GM23338 (cell line): ENCODE results near the gene SNRNP25. TPM values are rescaled to one million over a fixed set of nuclear protein-coding genes. Genes with fewer than 3 reads are reported as not detected.

Experiments used
- ATAC-seq: fragments of 200-7000 bp; cut with Tn5 transposase; 3 replicates; pipeline ENCODE4 v1.9.1; 2020
- DNase-seq: peaks from one replicate; pipeline ENCODE4 v3.0.0-alpha.2; 2015; ENCODE audit warnings: low spot score
- H2AFZ ChIP-seq: fragments of 200-600 bp; sonication (generic); 2 replicates; pipeline ENCODE4 v1.8.0; 2016; ENCODE audit warnings: antibody characterized with exemption, mild to moderate bottlenecking, moderate library complexity
- H3F3A ChIP-seq: fragments of 200-600 bp; sonication (generic); replicated peaks from 2 replicates; pipeline ENCODE4 v1.8.0; 2017; ENCODE audit warnings: antibody characterized with exemption, mixed run types, low read depth
- H3K27ac ChIP-seq: fragments of 200-600 bp; sonication (generic); 2 replicates; pipeline ENCODE4 v1.6.1; 2016; ENCODE audit warnings: low read depth
- H3K27me3 ChIP-seq: fragments of 200-600 bp; sonication (generic); 2 replicates; pipeline ENCODE4 v1.8.0; 2016; ENCODE audit warnings: mild to moderate bottlenecking, mixed run types, moderate library complexity; ENCODE audit not compliant: insufficient read depth
- H3K36me3 ChIP-seq: fragments of 200-600 bp; sonication (generic); 2 replicates; pipeline ENCODE4 v1.8.0; 2016; ENCODE audit warnings: mild to moderate bottlenecking; ENCODE audit not compliant: insufficient read depth
- H3K4me1 ChIP-seq: fragments of 200-600 bp; sonication (generic); 2 replicates; pipeline ENCODE4 v1.8.0; 2016; ENCODE audit warnings: mild to moderate bottlenecking, moderate library complexity; ENCODE audit not compliant: insufficient read depth
- H3K4me2 ChIP-seq: fragments of 200-600 bp; sonication (generic); 2 replicates; pipeline ENCODE4 v1.7.1; 2017; ENCODE audit warnings: mixed run types
- H3K4me3 ChIP-seq: fragments of 200-600 bp; sonication (generic); 2 replicates; pipeline ENCODE4 v1.6.1; 2016; ENCODE audit warnings: mixed run types
- H3K79me2 ChIP-seq: fragments of 200-600 bp; sonication (generic); replicated peaks from 2 replicates; pipeline ENCODE4 v1.8.0; 2017; ENCODE audit warnings: mild to moderate bottlenecking; ENCODE audit not compliant: insufficient read depth
- H3K9me2 ChIP-seq: fragments of 200-600 bp; sonication (generic); 2 replicates; pipeline ENCODE4 v1.8.0; 2017; ENCODE audit not compliant: insufficient read depth
- H4K20me1 ChIP-seq: fragments of 200-600 bp; sonication (generic); replicated peaks from 2 replicates; pipeline ENCODE4 v1.8.0; 2017; ENCODE audit warnings: mild to moderate bottlenecking; ENCODE audit not compliant: insufficient read depth
- H3K27ac Mint-ChIP-seq: 2 replicates; pipeline ENCODE4 v1.8.0; 2020; ENCODE audit warnings: inconsistent platforms, mild to moderate bottlenecking, moderate library complexity, mixed read lengths
- H3K27me3 Mint-ChIP-seq: 3 replicates; pipeline ENCODE4 v1.8.0; 2022; ENCODE audit warnings: low read depth, mild to moderate bottlenecking, moderate library complexity, mixed read lengths, inconsistent platforms; ENCODE audit not compliant: insufficient read depth, poor library complexity
- H3K36me3 Mint-ChIP-seq: 3 replicates; pipeline ENCODE4 v1.8.0; 2021; ENCODE audit warnings: low read depth, mild to moderate bottlenecking, inconsistent platforms, moderate library complexity, mixed read lengths
- H3K4me1 Mint-ChIP-seq: 3 replicates; pipeline ENCODE4 v1.8.0; 2020; ENCODE audit warnings: mild to moderate bottlenecking, inconsistent platforms, mixed read lengths
- H3K4me3 Mint-ChIP-seq: 3 replicates; pipeline ENCODE4 v1.8.0; 2021; ENCODE audit warnings: moderate library complexity, mild to moderate bottlenecking, inconsistent platforms, mixed read lengths
- H3K9me3 Mint-ChIP-seq: 3 replicates; pipeline ENCODE4 v1.8.0; 2020; ENCODE audit warnings: moderate library complexity, mild to moderate bottlenecking, inconsistent platforms, mixed read lengths
- CREB1 ChIP-seq: fragments of 250-450 bp; sonication (Bioruptor Pico); IDR thresholded peaks from 2 replicates; pipeline ENCODE4 v1.5.0; 2020; ENCODE audit warnings: low read depth, mild to moderate bottlenecking, moderate library complexity
- EZH2 ChIP-seq: fragments of 200-600 bp; sonication (generic); IDR thresholded peaks from one replicate; pipeline ENCODE4 v1.8.0; 2017; ENCODE audit warnings: antibody characterized with exemption, mild to moderate bottlenecking, low read depth; ENCODE audit not compliant: unreplicated experiment
- EZH2phosphoT487 ChIP-seq: fragments of 200-600 bp; sonication (generic); IDR thresholded peaks from one replicate; pipeline ENCODE4 v1.8.1; 2018; ENCODE audit warnings: antibody characterized with exemption; ENCODE audit not compliant: unreplicated experiment
- JUNB ChIP-seq: IDR thresholded peaks from one replicate; pipeline ENCODE4 v1.6.1; 2016; ENCODE audit warnings: antibody characterized with exemption; ENCODE audit not compliant: unreplicated experiment
- POLR2AphosphoS5 ChIP-seq: IDR thresholded peaks from 2 replicates; pipeline ENCODE4 v1.6.1; 2016; ENCODE audit warnings: antibody characterized with exemption, low read depth
- STAT1 ChIP-seq: IDR thresholded peaks from one replicate; pipeline ENCODE4 v1.6.1; 2016; ENCODE audit warnings: antibody characterized with exemption; ENCODE audit not compliant: unreplicated experiment
- ZNF114 ChIP-seq: fragments of 250-450 bp; sonication (Bioruptor Pico); IDR thresholded peaks from 2 replicates; pipeline ENCODE4 v1.5.0; 2020; ENCODE audit warnings: mild to moderate bottlenecking, moderate library complexity
- ZNF331 ChIP-seq: fragments of 250-450 bp; sonication (Bioruptor Pico); IDR thresholded peaks from 2 replicates; pipeline ENCODE4 v1.5.0; 2020; ENCODE audit warnings: low read depth, mild to moderate bottlenecking, moderate library complexity
- long read RNA-seq: library from polyadenylated mRNA; unstranded; transcript quantifications from one replicate; pipeline ENCODE4 v2.0.0, GENCODE V29; 2020; ENCODE audit not compliant: unreplicated experiment
- polyA plus RNA-seq: library from polyadenylated mRNA; unstranded; fragments of >200 nt; fragmentation: Nextera tagmentation; extraction: Ambion mirVana; gene quantifications from 2 replicates; pipeline ENCODE4 v1.2.1, GENCODE V29; 2016
- total RNA-seq: library from RNA; depleted of rRNA; stranded (reverse); fragments of >200 nt; shearing (Covaris generic); gene quantifications from 2 replicates; pipeline ENCODE4 v1.2.3, GENCODE V29; 2014; rRNA removed
- TF ChIP-seq, protein P1 (sequence below), 2 experiments: fragments of 200-600 bp in 1 of 2; sonication (generic) in 1 of 2; conservative IDR thresholded peaks; 2 replicates each; pipeline versions ENCODE4 v1.5.1 to v1.6.1; 2016 to 2017; ENCODE audit warnings: antibody characterized with exemption in 2 of 2, low read depth in 2 of 2, mild to moderate bottlenecking in 2 of 2, moderate library complexity in 1 of 2
- TF ChIP-seq, protein P2 (sequence below): IDR thresholded peaks from 2 replicates; pipeline ENCODE4 v1.6.1; 2016; ENCODE audit warnings: antibody characterized with exemption
- TF ChIP-seq, protein P3 (sequence below): IDR thresholded peaks from one replicate; pipeline ENCODE4 v1.6.1; 2018; ENCODE audit warnings: antibody characterized with exemption; ENCODE audit not compliant: unreplicated experiment

SNRNP25 gene
- 31.2 and 34.4 TPM in 2 replicates for total RNA-seq
- 79.5 and 81.6 TPM in 2 replicates for polyA plus RNA-seq
- long read RNA-seq, transcript SNRNP25-201 (5 exons, 1,905 nt): major isoform, 67 of 73 reads
- long read RNA-seq, partial matches to known transcripts: 0 of 73 reads
- long read RNA-seq, other reads (novel, unspliced or antisense): 2 of 73 reads

DNA sequence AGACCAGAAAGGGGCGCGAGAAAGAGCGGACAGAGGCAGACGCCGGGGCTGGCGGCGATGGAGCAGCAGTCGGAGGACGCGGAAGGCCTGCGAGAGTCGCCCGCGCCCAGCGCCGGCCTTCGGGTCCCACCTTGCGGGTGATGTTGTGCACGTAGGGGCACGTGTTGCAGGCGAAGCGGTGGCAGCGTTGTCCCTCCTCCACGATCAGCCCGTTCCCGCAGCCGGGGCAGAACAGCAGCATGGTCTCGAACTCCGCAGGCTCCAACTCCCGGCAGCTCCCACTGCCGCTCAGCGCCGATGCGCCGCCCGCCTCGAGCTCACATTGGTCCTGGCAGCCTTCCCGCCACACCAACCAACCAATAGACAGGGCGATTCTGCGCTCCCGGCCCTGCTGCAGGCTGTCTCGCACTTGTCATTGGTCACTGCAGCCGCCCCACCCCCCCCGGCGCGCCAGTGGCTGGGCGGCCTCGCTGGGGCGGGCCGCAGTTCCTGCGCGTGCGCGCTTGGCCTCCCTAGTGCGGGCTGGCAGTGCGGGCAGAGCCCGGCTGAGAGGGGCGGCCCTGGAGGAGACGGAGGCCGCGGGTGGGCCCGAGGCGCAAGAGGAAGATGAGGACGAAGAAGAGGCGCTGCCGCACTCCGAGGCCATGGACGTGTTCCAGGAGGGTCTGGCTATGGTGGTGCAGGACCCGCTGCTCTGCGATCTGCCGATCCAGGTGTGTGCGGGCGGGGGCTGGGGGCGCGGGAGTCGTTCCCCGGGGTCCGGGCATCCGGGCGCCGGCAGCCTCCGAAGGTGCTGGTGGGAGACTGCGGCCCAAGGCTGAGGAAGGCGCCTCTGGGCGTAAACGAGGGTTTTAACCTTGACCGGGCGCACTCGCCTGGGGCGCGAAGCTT, at the start of gene SNRNP25, which contains the start of gene POLR3K:
TSS of gene SNRNP25 (plus strand) at position 483 of the 891 bp plus-strand sequence. CDS start at position 672, 189 bp downstream.
TSS of gene POLR3K (minus strand) at position 263 of the 891 bp plus-strand sequence. CDS start at position 241, 22 bp downstream.
- H3K27me3 ChIP-seq: no peaks in the 10 kb centered on the region
- H3K27ac Mint-ChIP-seq: peak within 1 kb of the TSS; percentile 98
- peak within 1 kb of the TSS; percentile 98 for H3K4me3 Mint-ChIP-seq
- H3K9me2 ChIP-seq: no peaks in the 10 kb centered on the region
- peaks cover 13% of the 10 kb centered on the region for H3K27me3 Mint-ChIP-seq
- H4K20me1 ChIP-seq: peaks cover 14% of the 10 kb centered on the region
- H3K4me1 Mint-ChIP-seq: peaks cover 6% of the 10 kb centered on the region; the same call in 2 of the 3 replicates
- DNase-seq: peak; percentile 96
- 0 out of 2 replicates have a peak, but pooled peaks cover 6% of the 10 kb centered on the region for H3F3A ChIP-seq
- TF ChIP-seq, protein P1, sequence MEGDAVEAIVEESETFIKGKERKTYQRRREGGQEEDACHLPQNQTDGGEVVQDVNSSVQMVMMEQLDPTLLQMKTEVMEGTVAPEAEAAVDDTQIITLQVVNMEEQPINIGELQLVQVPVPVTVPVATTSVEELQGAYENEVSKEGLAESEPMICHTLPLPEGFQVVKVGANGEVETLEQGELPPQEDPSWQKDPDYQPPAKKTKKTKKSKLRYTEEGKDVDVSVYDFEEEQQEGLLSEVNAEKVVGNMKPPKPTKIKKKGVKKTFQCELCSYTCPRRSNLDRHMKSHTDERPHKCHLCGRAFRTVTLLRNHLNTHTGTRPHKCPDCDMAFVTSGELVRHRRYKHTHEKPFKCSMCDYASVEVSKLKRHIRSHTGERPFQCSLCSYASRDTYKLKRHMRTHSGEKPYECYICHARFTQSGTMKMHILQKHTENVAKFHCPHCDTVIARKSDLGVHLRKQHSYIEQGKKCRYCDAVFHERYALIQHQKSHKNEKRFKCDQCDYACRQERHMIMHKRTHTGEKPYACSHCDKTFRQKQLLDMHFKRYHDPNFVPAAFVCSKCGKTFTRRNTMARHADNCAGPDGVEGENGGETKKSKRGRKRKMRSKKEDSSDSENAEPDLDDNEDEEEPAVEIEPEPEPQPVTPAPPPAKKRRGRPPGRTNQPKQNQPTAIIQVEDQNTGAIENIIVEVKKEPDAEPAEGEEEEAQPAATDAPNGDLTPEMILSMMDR (conservative IDR thresholded peaks at IDR 0.05; ENCODE audit: low read depth in 2 of 2): no peak
- TF ChIP-seq CREB1 (CRISPR knock-in tag) (peak; percentile 63), POLR2AphosphoS5 (peak; percentile 93)
- peak; percentile 97 for ATAC-seq
- peaks cover 6% of the 10 kb centered on the region; the same call in 1 of the 2 replicates for H3K4me1 ChIP-seq
- H2AFZ ChIP-seq: peak within 1 kb of the TSS; percentile 93
- peaks cover 3% of the 10 kb centered on the region for H3K9me3 Mint-ChIP-seq
- H3K36me3 ChIP-seq: peaks cover 21% of the 10 kb centered on the region
- H3K36me3 Mint-ChIP-seq: peaks cover 76% of the 10 kb centered on the region
- peak within 1 kb of the TSS; percentile 87 for H3K4me3 ChIP-seq
- peak within 1 kb of the TSS; percentile 64 for H3K27ac ChIP-seq
- H3K79me2 ChIP-seq: peaks cover 52% of the 10 kb centered on the region
- H3K4me2 ChIP-seq: peak within 1 kb of the TSS; percentile 83

DNA sequence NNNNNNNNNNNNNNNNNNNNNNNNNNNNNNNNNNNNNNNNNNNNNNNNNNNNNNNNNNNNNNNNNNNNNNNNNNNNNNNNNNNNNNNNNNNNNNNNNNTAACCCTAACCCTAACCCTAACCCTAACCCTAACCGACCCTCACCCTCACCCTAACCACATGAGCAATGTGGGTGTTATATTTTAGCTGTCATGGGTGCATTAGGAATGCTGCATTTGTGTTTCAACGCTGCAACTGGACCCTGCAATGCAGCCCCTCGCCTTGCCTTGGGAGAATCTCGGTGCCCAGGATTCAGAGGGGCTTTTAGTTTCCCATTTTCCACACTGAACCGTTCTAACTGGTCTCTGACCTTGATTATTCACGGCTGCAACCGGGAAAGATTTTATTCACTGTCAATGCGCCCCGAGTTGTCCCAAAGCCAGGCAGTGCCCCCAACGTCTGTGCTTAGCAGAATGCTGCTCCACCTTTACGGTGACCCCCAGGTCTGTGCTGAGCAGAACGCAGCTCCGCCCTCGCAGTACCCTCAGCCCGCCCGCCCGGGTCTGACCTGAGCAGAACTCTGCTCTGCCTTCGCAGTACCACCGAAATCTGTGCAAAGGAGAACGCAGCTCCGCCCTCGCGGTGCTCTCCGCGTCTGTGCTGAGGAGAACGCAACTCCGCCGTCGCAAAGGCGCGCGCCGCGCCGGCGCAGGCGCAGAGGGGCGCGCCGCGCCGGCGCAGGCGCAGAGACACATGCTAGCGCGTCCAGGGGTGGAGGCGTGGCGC, 43.5 kb upstream of the SNRNP25 start:
- no peak overlapping the region for H3K4me2 ChIP-seq
- ATAC-seq (peak; percentile 68), DNase-seq (peak; percentile 12)
- H3K36me3 ChIP-seq: no peaks in the 10 kb centered on the region
- H3F3A ChIP-seq: no peaks in the 10 kb centered on the region
- H2AFZ ChIP-seq: no peak overlapping the region
- no peaks in the 10 kb centered on the region for H4K20me1 ChIP-seq
- H3K79me2 ChIP-seq: no peaks in the 10 kb centered on the region
- Mint-ChIP-seq H3K4me3 (peak overlapping the region; percentile 71), H3K36me3 (no peaks in the 10 kb centered on the region), H3K9me3 (peaks cover 8% of the 10 kb centered on the region; the same call in 2 of the 3 replicates), H3K27me3 (peaks cover 2% of the 10 kb centered on the region), H3K27ac (no peak overlapping the region), H3K4me1 (no peaks in the 10 kb centered on the region)
- H3K27me3 ChIP-seq: no peaks in the 10 kb centered on the region
- no peaks in the 10 kb centered on the region for H3K4me1 ChIP-seq
- H3K27ac ChIP-seq: no peak overlapping the region
- H3K9me2 ChIP-seq: no peaks in the 10 kb centered on the region
- no peak overlapping the region for H3K4me3 ChIP-seq
- TF ChIP-seq EZH2phosphoT487 (no peak), JUNB (no peak), ZNF114 (CRISPR knock-in tag) (no peak), EZH2 (no peak), CREB1 (CRISPR knock-in tag) (no peak), ZNF331 (no peak), STAT1 (no peak)
- TF ChIP-seq, protein P2, sequence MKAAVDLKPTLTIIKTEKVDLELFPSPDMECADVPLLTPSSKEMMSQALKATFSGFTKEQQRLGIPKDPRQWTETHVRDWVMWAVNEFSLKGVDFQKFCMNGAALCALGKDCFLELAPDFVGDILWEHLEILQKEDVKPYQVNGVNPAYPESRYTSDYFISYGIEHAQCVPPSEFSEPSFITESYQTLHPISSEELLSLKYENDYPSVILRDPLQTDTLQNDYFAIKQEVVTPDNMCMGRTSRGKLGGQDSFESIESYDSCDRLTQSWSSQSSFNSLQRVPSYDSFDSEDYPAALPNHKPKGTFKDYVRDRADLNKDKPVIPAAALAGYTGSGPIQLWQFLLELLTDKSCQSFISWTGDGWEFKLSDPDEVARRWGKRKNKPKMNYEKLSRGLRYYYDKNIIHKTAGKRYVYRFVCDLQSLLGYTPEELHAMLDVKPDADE: no peak
- TF ChIP-seq, protein P3, sequence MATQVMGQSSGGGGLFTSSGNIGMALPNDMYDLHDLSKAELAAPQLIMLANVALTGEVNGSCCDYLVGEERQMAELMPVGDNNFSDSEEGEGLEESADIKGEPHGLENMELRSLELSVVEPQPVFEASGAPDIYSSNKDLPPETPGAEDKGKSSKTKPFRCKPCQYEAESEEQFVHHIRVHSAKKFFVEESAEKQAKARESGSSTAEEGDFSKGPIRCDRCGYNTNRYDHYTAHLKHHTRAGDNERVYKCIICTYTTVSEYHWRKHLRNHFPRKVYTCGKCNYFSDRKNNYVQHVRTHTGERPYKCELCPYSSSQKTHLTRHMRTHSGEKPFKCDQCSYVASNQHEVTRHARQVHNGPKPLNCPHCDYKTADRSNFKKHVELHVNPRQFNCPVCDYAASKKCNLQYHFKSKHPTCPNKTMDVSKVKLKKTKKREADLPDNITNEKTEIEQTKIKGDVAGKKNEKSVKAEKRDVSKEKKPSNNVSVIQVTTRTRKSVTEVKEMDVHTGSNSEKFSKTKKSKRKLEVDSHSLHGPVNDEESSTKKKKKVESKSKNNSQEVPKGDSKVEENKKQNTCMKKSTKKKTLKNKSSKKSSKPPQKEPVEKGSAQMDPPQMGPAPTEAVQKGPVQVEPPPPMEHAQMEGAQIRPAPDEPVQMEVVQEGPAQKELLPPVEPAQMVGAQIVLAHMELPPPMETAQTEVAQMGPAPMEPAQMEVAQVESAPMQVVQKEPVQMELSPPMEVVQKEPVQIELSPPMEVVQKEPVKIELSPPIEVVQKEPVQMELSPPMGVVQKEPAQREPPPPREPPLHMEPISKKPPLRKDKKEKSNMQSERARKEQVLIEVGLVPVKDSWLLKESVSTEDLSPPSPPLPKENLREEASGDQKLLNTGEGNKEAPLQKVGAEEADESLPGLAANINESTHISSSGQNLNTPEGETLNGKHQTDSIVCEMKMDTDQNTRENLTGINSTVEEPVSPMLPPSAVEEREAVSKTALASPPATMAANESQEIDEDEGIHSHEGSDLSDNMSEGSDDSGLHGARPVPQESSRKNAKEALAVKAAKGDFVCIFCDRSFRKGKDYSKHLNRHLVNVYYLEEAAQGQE: no peak
- TF ChIP-seq, protein P1 (conservative IDR thresholded peaks at IDR 0.05; ENCODE audit: low read depth in 2 of 2): no peak
